H9 (cell line): ENCODE data around the gene IDH2. TPM values are rescaled to one million over a fixed set of nuclear protein-coding genes. Genes with fewer than 3 reads are reported as not detected.

Experiments used
- DNase-seq: peaks from one replicate; pipeline ENCODE4 v3.0.0-alpha.2; 2017
- H2AFZ ChIP-seq: one replicate; pipeline ENCODE4 v1.6.1; 2013; ENCODE audit warnings: mild to moderate bottlenecking, low read length, control low read depth, moderate library complexity
- H2AK5ac ChIP-seq: 2 replicates; pipeline ENCODE4 v1.6.1; 2013; ENCODE audit warnings: low read length, control low read depth, mixed read lengths; ENCODE audit not compliant: insufficient read length
- H2BK120ac ChIP-seq: one replicate; pipeline ENCODE4 v1.6.1; 2013; ENCODE audit warnings: low read depth, mild to moderate bottlenecking, low read length, control low read depth, inconsistent platforms; ENCODE audit not compliant: poor library complexity, severe bottlenecking
- H2BK12ac ChIP-seq: 2 replicates; pipeline ENCODE4 v1.6.1; 2013; ENCODE audit warnings: low read length, control low read depth, mixed read lengths, low read depth; ENCODE audit not compliant: insufficient read length
- H2BK15ac ChIP-seq: 2 replicates; pipeline ENCODE4 v1.6.1; 2013; ENCODE audit warnings: low read depth, low read length, control low read depth
- H2BK20ac ChIP-seq: one replicate; pipeline ENCODE4 v1.6.1; 2013; ENCODE audit warnings: low read depth, mild to moderate bottlenecking, low read length, control low read depth, inconsistent platforms; ENCODE audit not compliant: poor library complexity, severe bottlenecking
- H2BK5ac ChIP-seq: 2 replicates; pipeline ENCODE4 v1.6.1; 2013; ENCODE audit warnings: low read length, control low read depth, mixed read lengths; ENCODE audit not compliant: insufficient read length
- H3K14ac ChIP-seq: 2 replicates; pipeline ENCODE4 v1.6.1; 2013; ENCODE audit warnings: low read length, control low read depth; ENCODE audit not compliant: insufficient read depth
- H3K18ac ChIP-seq: 2 replicates; pipeline ENCODE4 v1.6.1; 2013; ENCODE audit warnings: low read depth, mild to moderate bottlenecking, mixed read lengths, low read length, control low read depth; ENCODE audit not compliant: insufficient read length
- H3K23ac ChIP-seq: 2 replicates; pipeline ENCODE4 v1.6.1; 2013; ENCODE audit warnings: low read length, control low read depth, mixed read lengths, low read depth; ENCODE audit not compliant: insufficient read length
- H3K23me2 ChIP-seq: 2 replicates; pipeline ENCODE4 v1.6.1; 2013; ENCODE audit warnings: low read depth, mild to moderate bottlenecking, mixed read lengths, low read length, control low read depth; ENCODE audit not compliant: insufficient read length, poor library complexity, severe bottlenecking
- H3K27ac ChIP-seq: 2 replicates; pipeline ENCODE4 v1.5.1; 2013; ENCODE audit warnings: low read length, control low read depth, mixed read lengths, low read depth; ENCODE audit not compliant: insufficient read length
- H3K27me3 ChIP-seq: 2 replicates; pipeline ENCODE4 v1.6.1; 2013; ENCODE audit warnings: low read length, control low read depth, inconsistent platforms; ENCODE audit not compliant: insufficient read depth
- H3K4ac ChIP-seq: 2 replicates; pipeline ENCODE4 v1.6.1; 2013; ENCODE audit warnings: low read depth, mild to moderate bottlenecking, control low read depth, inconsistent platforms, low read length, moderate library complexity
- H3K4me1 ChIP-seq: 2 replicates; pipeline ENCODE4 v1.6.1; 2013; ENCODE audit warnings: low read length, control low read depth, inconsistent platforms; ENCODE audit not compliant: insufficient read depth
- H3K4me2 ChIP-seq: 2 replicates; pipeline ENCODE4 v1.6.1; 2013; ENCODE audit warnings: low read length, control low read depth, mixed read lengths; ENCODE audit not compliant: insufficient read length, insufficient read depth
- H3K56ac ChIP-seq: 2 replicates; pipeline ENCODE4 v1.6.1; 2013; ENCODE audit warnings: low read depth, mild to moderate bottlenecking, mixed read lengths, low read length, control low read depth; ENCODE audit not compliant: insufficient read length
- H3K79me1 ChIP-seq: 2 replicates; pipeline ENCODE4 v1.6.1; 2013; ENCODE audit warnings: low read depth, mild to moderate bottlenecking, moderate library complexity, low read length, control low read depth, inconsistent platforms; ENCODE audit not compliant: insufficient read depth, poor library complexity, severe bottlenecking
- H3K79me2 ChIP-seq: 2 replicates; pipeline ENCODE4 v1.6.1; 2013; ENCODE audit warnings: low read length, control low read depth, inconsistent platforms; ENCODE audit not compliant: insufficient read depth
- H3K9ac ChIP-seq: 2 replicates; pipeline ENCODE4 v1.6.1; 2013; ENCODE audit warnings: low read length, control low read depth, mixed read lengths; ENCODE audit not compliant: insufficient read length; ENCODE audit errors: extremely low read depth
- H3K9me3 ChIP-seq: one replicate; pipeline ENCODE4 v1.6.1; 2013; ENCODE audit warnings: low read depth, low read length, inconsistent platforms; ENCODE audit not compliant: control insufficient read depth
- H3T11ph ChIP-seq: one replicate; pipeline ENCODE4 v1.6.1; 2013; ENCODE audit warnings: mild to moderate bottlenecking, low read length, control low read depth, inconsistent platforms
- H4K20me1 ChIP-seq: one replicate; pipeline ENCODE4 v1.6.1; 2013; ENCODE audit not compliant: control insufficient read depth, insufficient read length, insufficient read depth
- H4K5ac ChIP-seq: 2 replicates; pipeline ENCODE4 v1.6.1; 2013; ENCODE audit warnings: low read depth, mild to moderate bottlenecking, mixed read lengths, low read length, control low read depth; ENCODE audit not compliant: insufficient read length
- H4K8ac ChIP-seq: replicated peaks from 2 replicates; pipeline ENCODE4 v1.6.1; 2013; ENCODE audit warnings: low read length, control low read depth, mixed read lengths, low read depth; ENCODE audit not compliant: insufficient read length
- H4K91ac ChIP-seq: 2 replicates; pipeline ENCODE4 v1.6.1; 2013; ENCODE audit warnings: low read depth, mild to moderate bottlenecking, moderate library complexity, mixed read lengths, low read length, control low read depth; ENCODE audit not compliant: insufficient read length
- H3K27ac Mint-ChIP-seq, 3 experiments: 2 replicates in 2 of 3; 3 replicates in 1 of 3; pipeline ENCODE4 v1.8.0; 2020 to 2021; ENCODE audit warnings: mixed read lengths in 3 of 3, mild to moderate bottlenecking in 1 of 3, moderate library complexity in 1 of 3
- H3K27me3 Mint-ChIP-seq: 2 replicates; pipeline ENCODE4 v1.8.0; 2021; ENCODE audit warnings: low read depth, mild to moderate bottlenecking, moderate library complexity, mixed read lengths
- H3K36me3 Mint-ChIP-seq, 3 experiments: 2 replicates in 2 of 3; 3 replicates in 1 of 3; pipeline ENCODE4 v1.8.0; 2020 to 2021; ENCODE audit warnings: low read depth in 3 of 3, mixed read lengths in 3 of 3; ENCODE audit not compliant: insufficient read depth in 1 of 3
- H3K4me1 Mint-ChIP-seq, 2 experiments: 2 replicates each; pipeline ENCODE4 v1.8.0; 2020; ENCODE audit warnings: mixed read lengths in 2 of 2
- H3K4me3 Mint-ChIP-seq, 2 experiments: 2 replicates in 1 of 2; 3 replicates in 1 of 2; pipeline ENCODE4 v1.8.0; 2020 to 2021; ENCODE audit warnings: mild to moderate bottlenecking in 2 of 2, mixed read lengths in 2 of 2, moderate library complexity in 1 of 2
- H3K9me3 Mint-ChIP-seq, 2 experiments: 2 replicates in 1 of 2; 3 replicates in 1 of 2; pipeline ENCODE4 v1.8.0; 2020; ENCODE audit warnings: mild to moderate bottlenecking in 2 of 2, mixed read lengths in 2 of 2, moderate library complexity in 1 of 2
- CTCF ChIP-seq: fragments of 200-600 bp; sonication (generic); conservative IDR thresholded peaks from 3 replicates; pipeline ENCODE4 v1.8.0; 2021; ENCODE audit warnings: antibody characterized with exemption, mild to moderate bottlenecking
- WGBS: extraction: QIAGEN DNeasy Blood & Tissue Kit; methylation state at CpG from one replicate; pipeline ENCODE4 v1.1.7; 2013; ENCODE audit warnings: missing lambda C conversion rate, low lambda C conversion rate, mixed read lengths; ENCODE audit not compliant: insufficient read length; ENCODE audit errors: extremely low coverage; 5-methylcytosine and 5-hydroxymethylcytosine counted together
- total RNA-seq: library from RNA; stranded (reverse); gene quantifications from 2 replicates; pipeline ENCODE4 v1.2.1, GENCODE V29; 2021

The IDH2 gene
- total RNA-seq, 1 experiment from 2014 or later = 57.7 TPM

- H3K36me3 Mint-ChIP-seq = peaks cover 0 to 6% (median 6%) of the 10 kb centered on the region in 3 experiments; a peak in 5 of 7 replicates
- peaks cover 12 to 14% of the 10 kb centered on the region in 2 experiments for H3K9me3 Mint-ChIP-seq
- H3K9me3 ChIP-seq = peaks cover 8% of the 10 kb centered on the region
- WGBS = no CpG with 5 or more reads among the region's 2 CpGs
- no peak overlapping the region for H3K9ac ChIP-seq
- H3K56ac ChIP-seq = no peak overlapping the region
- no peaks in the 10 kb centered on the region for H4K20me1 ChIP-seq
- no peak overlapping the region for H3K18ac ChIP-seq
- no peaks in the 10 kb centered on the region for H3K4me1 Mint-ChIP-seq
- no peaks in the 10 kb centered on the region for H3K79me2 ChIP-seq
- no peak overlapping the region for H3K27ac ChIP-seq
- H4K91ac ChIP-seq = no peak overlapping the region
- no peak overlapping the region for H3K23ac ChIP-seq
- H3T11ph ChIP-seq = no peak overlapping the region
- H3K4me3 Mint-ChIP-seq = no peak overlapping the region
- H3K27me3 Mint-ChIP-seq = no peaks in the 10 kb centered on the region
- H2BK12ac ChIP-seq = no peak overlapping the region
- H3K23me2 ChIP-seq = no peaks in the 10 kb centered on the region
- no peak overlapping the region for H4K5ac ChIP-seq
- no peak overlapping the region for H2AFZ ChIP-seq
- no peak overlapping the region for H3K14ac ChIP-seq
- H3K79me1 ChIP-seq = no peaks in the 10 kb centered on the region
- no peak for TF ChIP-seq CTCF
- H3K27me3 ChIP-seq = no peaks in the 10 kb centered on the region
- H3K4me1 ChIP-seq = no peaks in the 10 kb centered on the region
- no peak overlapping the region for H3K27ac Mint-ChIP-seq
- H2BK5ac ChIP-seq = no peak overlapping the region
- H2BK20ac ChIP-seq = no peak overlapping the region
- no peak overlapping the region for H4K8ac ChIP-seq
- DNase-seq = no peak
- H2BK120ac ChIP-seq = no peak overlapping the region
- no peak overlapping the region for H2AK5ac ChIP-seq
- H3K4ac ChIP-seq = no peak overlapping the region
- no peak overlapping the region for H2BK15ac ChIP-seq
- H3K4me2 ChIP-seq = no peak overlapping the region
These were observed 12.2 kb upstream of the IDH2 start for GRCh38 chr15:90114451-90114901.
